VCaP (cell line): ENCODE measurements around the gene FSIP1.
A peak's percentile ranks its signal among the peaks of the same experiment; 100 is the strongest.

Source experiments
- H3K27ac ChIP-seq: fragments of 450-650 bp; 2 replicates; pipeline ENCODE4 v1.5.1; 2017
- TF ChIP-seq, protein P1 (sequence below): fragments of 450-650 bp; conservative IDR thresholded peaks from 2 replicates; pipeline ENCODE4 v1.5.1; 2017; ENCODE audit warnings: mild to moderate bottlenecking, moderate library complexity

Gene FSIP1

DNA sequence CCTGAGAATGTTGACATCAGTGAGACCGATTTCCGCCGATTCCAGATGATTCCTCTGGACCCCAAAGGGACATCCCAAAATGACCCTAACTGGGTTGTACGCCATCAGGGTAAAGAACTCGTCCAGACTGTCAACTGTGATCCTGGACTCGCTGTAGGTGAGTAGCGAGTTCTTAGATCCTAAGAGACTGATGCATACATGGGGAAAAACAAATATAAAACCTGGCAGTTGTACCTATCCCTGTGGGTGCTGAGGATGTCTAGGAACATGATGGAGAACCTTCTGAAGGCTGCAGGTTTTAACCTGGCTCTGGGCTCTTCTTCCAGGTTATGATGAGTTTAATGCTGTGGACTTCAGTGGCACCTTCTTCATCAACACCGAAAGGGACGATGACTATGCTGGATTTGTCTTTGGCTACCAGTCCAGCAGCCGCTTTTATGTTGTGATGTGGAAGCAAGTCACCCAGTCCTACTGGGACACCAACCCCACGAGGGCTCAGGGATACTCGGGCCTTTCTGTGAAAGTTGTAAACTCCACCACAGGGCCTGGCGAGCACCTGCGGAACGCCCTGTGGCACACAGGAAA lies 189.5 kb downstream of the FSIP1 start:
- TF ChIP-seq, protein P1, sequence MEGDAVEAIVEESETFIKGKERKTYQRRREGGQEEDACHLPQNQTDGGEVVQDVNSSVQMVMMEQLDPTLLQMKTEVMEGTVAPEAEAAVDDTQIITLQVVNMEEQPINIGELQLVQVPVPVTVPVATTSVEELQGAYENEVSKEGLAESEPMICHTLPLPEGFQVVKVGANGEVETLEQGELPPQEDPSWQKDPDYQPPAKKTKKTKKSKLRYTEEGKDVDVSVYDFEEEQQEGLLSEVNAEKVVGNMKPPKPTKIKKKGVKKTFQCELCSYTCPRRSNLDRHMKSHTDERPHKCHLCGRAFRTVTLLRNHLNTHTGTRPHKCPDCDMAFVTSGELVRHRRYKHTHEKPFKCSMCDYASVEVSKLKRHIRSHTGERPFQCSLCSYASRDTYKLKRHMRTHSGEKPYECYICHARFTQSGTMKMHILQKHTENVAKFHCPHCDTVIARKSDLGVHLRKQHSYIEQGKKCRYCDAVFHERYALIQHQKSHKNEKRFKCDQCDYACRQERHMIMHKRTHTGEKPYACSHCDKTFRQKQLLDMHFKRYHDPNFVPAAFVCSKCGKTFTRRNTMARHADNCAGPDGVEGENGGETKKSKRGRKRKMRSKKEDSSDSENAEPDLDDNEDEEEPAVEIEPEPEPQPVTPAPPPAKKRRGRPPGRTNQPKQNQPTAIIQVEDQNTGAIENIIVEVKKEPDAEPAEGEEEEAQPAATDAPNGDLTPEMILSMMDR: no peak
- H3K27ac ChIP-seq: peak overlapping the region; percentile 65

GRCh38 chr15:39592500-39592899 lies 190.1 kb downstream of the FSIP1 start:
- peak overlapping the region; percentile 65; the same call in 1 of the 2 replicates for H3K27ac ChIP-seq
- TF ChIP-seq, protein P1: no peak

GRCh38 chr15:39591896-39592315 lies 190.7 kb downstream of the FSIP1 start:
- TF ChIP-seq, protein P1: no peak

GRCh38 chr15:39591141-39591895 lies 191.3 kb downstream of the FSIP1 start:
- peak overlapping the region; percentile 94; the same call in 1 of the 2 replicates for H3K27ac ChIP-seq

More at GRCh38 chr15:39591896-39592315, 190.7 kb downstream of the FSIP1 start:
- peak overlapping the region; percentile 94; the same call in 1 of the 2 replicates for H3K27ac ChIP-seq

DNA sequence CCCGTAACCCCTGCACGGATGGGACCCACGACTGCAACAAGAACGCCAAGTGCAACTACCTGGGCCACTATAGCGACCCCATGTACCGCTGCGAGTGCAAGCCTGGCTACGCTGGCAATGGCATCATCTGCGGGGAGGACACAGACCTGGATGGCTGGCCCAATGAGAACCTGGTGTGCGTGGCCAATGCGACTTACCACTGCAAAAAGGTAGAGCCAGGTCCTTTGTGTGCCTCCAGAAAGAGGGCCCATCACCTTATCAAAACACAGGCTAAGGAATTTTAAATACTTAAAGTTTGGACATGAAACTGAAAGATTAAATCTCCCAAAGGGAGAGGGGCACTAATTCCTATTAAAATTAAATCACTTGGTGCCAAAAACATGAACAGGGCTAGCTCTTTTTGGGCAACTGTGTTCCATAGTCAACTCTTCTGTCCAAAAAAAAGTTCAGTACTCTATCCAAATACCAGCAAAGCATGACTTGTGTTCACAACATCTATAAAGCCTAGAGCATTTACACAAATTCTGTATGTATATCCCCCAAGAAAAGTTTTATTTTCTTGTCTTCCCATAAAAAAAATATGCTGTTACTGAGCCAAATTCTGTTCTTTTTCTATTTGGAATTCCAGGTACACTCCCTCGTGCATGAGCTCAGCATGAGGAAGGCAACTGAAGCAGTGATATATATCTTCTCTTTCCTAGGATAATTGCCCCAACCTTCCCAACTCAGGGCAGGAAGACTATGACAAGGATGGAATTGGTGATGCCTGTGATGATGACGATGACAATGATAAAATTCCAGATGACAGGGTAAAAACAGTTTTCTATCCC lies 192.6 kb downstream of the FSIP1 start:
- H3K27ac ChIP-seq: peak overlapping the region; percentile 94
- TF ChIP-seq, protein P1: no peak

More at GRCh38 chr15:39591141-39591895, 191.3 kb downstream of the FSIP1 start:
- TF ChIP-seq, protein P1: no peak

- H3K27ac ChIP-seq: peak overlapping the region; percentile 94
- TF ChIP-seq, protein P1: no peak
Observed at GRCh38 chr15:39589193-39589814, 193.3 kb downstream of the FSIP1 start.
